Measurements from ENCODE around the gene STK38.
"Not testable (repeated sequence)": the region's sequence is repeated elsewhere in the genome, so short reads cannot be mapped to it uniquely, and the experiment has no call there.

Gene STK38

GRCh38 chr6:36577301-36577700 is 30.0 kb upstream of the STK38 start:
- H3K4me3 ChIP-seq (replicated peaks; ENCODE audit: insufficient read depth, low read length): no peak overlapping the region
- H3K27ac ChIP-seq (replicated peaks): no peak overlapping the region
- DNase-seq (ENCODE audit: low read depth in 1 of 2, low spot score in 1 of 2): no peak
- no peaks in the 10 kb centered on the region for H3K27me3 ChIP-seq (ENCODE audit: insufficient read depth, poor library complexity, severe bottlenecking)
- TF ChIP-seq GABPA (IDR thresholded peaks at IDR 0.05; ENCODE audit: low read depth) (no peak), POLR2AphosphoS5 (IDR thresholded peaks at IDR 0.05; ENCODE audit: low read depth) (no peak), CTCF (IDR thresholded peaks at IDR 0.05; ENCODE audit: insufficient read depth, low read length) (no peak), REST (IDR thresholded peaks at IDR 0.05; ENCODE audit: insufficient replicate concordance, low read depth) (no peak), SPI1 (IDR thresholded peaks at IDR 0.05; ENCODE audit: borderline replicate concordance, low read depth) (no peak)

GRCh38 chr6:36576578-36576977 is 29.3 kb upstream of the STK38 start:
- Histone ChIP-seq H3K27ac (replicated peaks) (peak overlapping the region; percentile 41), H3K4me3 (replicated peaks; ENCODE audit: insufficient read depth, low read length) (no peak overlapping the region), H3K27me3 (ENCODE audit: insufficient read depth, poor library complexity, severe bottlenecking) (no peaks in the 10 kb centered on the region)
- DNase-seq (ENCODE audit: low read depth in 1 of 2, low spot score in 1 of 2): peak in 1 of 2 experiments; percentile 85
- TF ChIP-seq SPI1 (IDR thresholded peaks at IDR 0.05; ENCODE audit: borderline replicate concordance, low read depth) (peak; percentile 82), CTCF (IDR thresholded peaks at IDR 0.05; ENCODE audit: insufficient read depth, low read length) (peak; percentile 4), POLR2AphosphoS5 (IDR thresholded peaks at IDR 0.05; ENCODE audit: low read depth) (no peak), REST (IDR thresholded peaks at IDR 0.05; ENCODE audit: insufficient replicate concordance, low read depth) (no peak)

- Histone ChIP-seq H3K27ac (replicated peaks) (no peak overlapping the region), H3K27me3 (ENCODE audit: insufficient read depth, poor library complexity, severe bottlenecking) (no peaks in the 10 kb centered on the region), H3K4me3 (replicated peaks; ENCODE audit: insufficient read depth, low read length) (no peak overlapping the region)
- TF ChIP-seq SPI1 (IDR thresholded peaks at IDR 0.05; ENCODE audit: borderline replicate concordance, low read depth) (no peak), REST (IDR thresholded peaks at IDR 0.05; ENCODE audit: insufficient replicate concordance, low read depth) (no peak), GABPA (IDR thresholded peaks at IDR 0.05; ENCODE audit: low read depth) (no peak), CTCF (IDR thresholded peaks at IDR 0.05; ENCODE audit: insufficient read depth, low read length) (no peak), POLR2AphosphoS5 (IDR thresholded peaks at IDR 0.05; ENCODE audit: low read depth) (no peak)
- DNase-seq (ENCODE audit: low read depth in 1 of 2, low spot score in 1 of 2): no peak
Observed at GRCh38 chr6:36574679-36575078, 27.4 kb upstream of the STK38 start.

- DNase-seq (ENCODE audit: low read depth in 1 of 2, low spot score in 1 of 2): not testable (repeated sequence)
Observed at GRCh38 chr6:36572353-36573311, 25.4 kb upstream of the STK38 start.

More at GRCh38 chr6:36572353-36573311, 25.4 kb upstream of the STK38 start:
- not testable (repeated sequence) for H3K27me3 ChIP-seq (ENCODE audit: insufficient read depth, poor library complexity, severe bottlenecking); H3K4me3 ChIP-seq (replicated peaks; ENCODE audit: insufficient read depth, low read length); H3K27ac ChIP-seq (replicated peaks)
